OCI-LY3 (cell line): ENCODE data around the gene RUFY3.

Experiments used
- H2AFZ ChIP-seq: fragments of 200-600, 300-600 bp; shearing (Covaris generic); 2 replicates; pipeline ENCODE4 v1.6.0; 2014; ENCODE audit warnings: antibody characterized with exemption, low read depth, low read length
- H3K27ac ChIP-seq: fragments of 200-600, 300-600 bp; sonication (generic); 2 replicates; pipeline ENCODE4 v1.5.1; 2014; ENCODE audit warnings: mild to moderate bottlenecking, low read length, moderate library complexity, mixed read lengths
- H3K27me3 ChIP-seq: fragments of 200-600, 300-600 bp; sonication (generic); 2 replicates; pipeline ENCODE4 v1.6.1; 2014; ENCODE audit warnings: low read depth, low read length, mixed read lengths
- H3K36me3 ChIP-seq: fragments of 200-600, 300-600 bp; sonication (generic); replicated peaks from 2 replicates; pipeline ENCODE3; 2014; ENCODE audit warnings: low read depth, low read length, mixed read lengths
- H3K4me1 ChIP-seq: fragments of 300-600, 200-600 bp; sonication (generic); 2 replicates; pipeline ENCODE4 v1.6.1; 2014; ENCODE audit warnings: low read length, mixed read lengths
- H3K4me2 ChIP-seq: fragments of 200-600, 300-600 bp; sonication (generic); 2 replicates; pipeline ENCODE4 v1.6.1; 2014; ENCODE audit warnings: low read length, mixed read lengths
- H3K4me3 ChIP-seq: fragments of 300-600, 200-600 bp; sonication (generic); 2 replicates; pipeline ENCODE4 v1.5.1; 2014; ENCODE audit warnings: antibody characterized with exemption, mild to moderate bottlenecking, low read length, moderate library complexity
- H3K79me2 ChIP-seq: fragments of 300-600, 200-600 bp; shearing (Covaris generic); 2 replicates; pipeline ENCODE4 v1.6.1; 2014; ENCODE audit warnings: mild to moderate bottlenecking, low read length, mixed read lengths
- H3K9ac ChIP-seq: fragments of 300-600, 200-600 bp; shearing (Covaris generic); 2 replicates; pipeline ENCODE4 v1.6.0; 2014; ENCODE audit warnings: mild to moderate bottlenecking, low read length, moderate library complexity
- H3K9me3 ChIP-seq: fragments of 200-600, 300-600 bp; shearing (Covaris generic); 2 replicates; pipeline ENCODE4 v1.6.1; 2014; ENCODE audit warnings: low read length, mixed read lengths; ENCODE audit not compliant: insufficient read depth
- H4K20me1 ChIP-seq: fragments of 200-600, 300-600 bp; sonication (generic); 2 replicates; pipeline ENCODE4 v1.6.1; 2016; ENCODE audit warnings: low read length, mixed read lengths; ENCODE audit not compliant: insufficient read depth
- EZH2phosphoT487 ChIP-seq: fragments of 200-600 bp; shearing (Covaris generic); IDR thresholded peaks from 2 replicates; pipeline ENCODE4 v1.6.1; 2018; ENCODE audit warnings: antibody characterized with exemption, mixed run types, low read depth
- TF ChIP-seq, protein P1 (sequence below): fragments of 200-600, 300-600 bp; sonication (generic); IDR thresholded peaks from 2 replicates; pipeline ENCODE4 v1.5.1; 2014; ENCODE audit warnings: antibody characterized with exemption, low read length, low read depth

Gene RUFY3

DNA sequence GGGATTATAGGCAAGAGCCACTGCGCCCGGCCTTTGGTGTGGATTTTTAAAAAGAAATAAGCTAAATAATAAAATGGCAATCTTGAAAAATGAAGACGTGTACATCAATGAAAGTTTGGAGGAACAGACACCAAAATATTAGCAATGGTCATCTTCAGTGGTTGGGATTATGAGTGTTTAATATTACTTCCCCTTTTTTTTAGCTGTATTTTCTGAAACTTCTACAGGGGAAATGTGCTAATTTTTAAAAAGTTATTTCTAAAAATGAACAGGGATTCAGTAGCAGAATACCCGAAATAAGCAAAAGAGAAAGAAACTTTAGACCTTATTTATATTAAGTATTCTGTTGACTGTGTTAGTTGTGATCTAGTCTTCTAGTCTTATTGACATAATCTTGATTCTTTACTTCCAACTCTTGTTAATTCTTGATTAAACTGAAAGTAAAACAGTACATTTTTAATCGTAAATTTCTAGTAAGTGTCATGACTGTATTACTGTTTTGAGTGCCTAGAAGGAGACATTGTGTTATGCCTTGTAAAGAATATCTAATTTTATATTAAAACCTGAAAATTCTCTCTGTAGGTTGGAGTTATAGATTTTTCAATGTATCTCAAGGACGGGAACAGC is 51.3 kb downstream of the RUFY3 start:
- no peak for TF ChIP-seq EZH2phosphoT487
- TF ChIP-seq, protein P1, sequence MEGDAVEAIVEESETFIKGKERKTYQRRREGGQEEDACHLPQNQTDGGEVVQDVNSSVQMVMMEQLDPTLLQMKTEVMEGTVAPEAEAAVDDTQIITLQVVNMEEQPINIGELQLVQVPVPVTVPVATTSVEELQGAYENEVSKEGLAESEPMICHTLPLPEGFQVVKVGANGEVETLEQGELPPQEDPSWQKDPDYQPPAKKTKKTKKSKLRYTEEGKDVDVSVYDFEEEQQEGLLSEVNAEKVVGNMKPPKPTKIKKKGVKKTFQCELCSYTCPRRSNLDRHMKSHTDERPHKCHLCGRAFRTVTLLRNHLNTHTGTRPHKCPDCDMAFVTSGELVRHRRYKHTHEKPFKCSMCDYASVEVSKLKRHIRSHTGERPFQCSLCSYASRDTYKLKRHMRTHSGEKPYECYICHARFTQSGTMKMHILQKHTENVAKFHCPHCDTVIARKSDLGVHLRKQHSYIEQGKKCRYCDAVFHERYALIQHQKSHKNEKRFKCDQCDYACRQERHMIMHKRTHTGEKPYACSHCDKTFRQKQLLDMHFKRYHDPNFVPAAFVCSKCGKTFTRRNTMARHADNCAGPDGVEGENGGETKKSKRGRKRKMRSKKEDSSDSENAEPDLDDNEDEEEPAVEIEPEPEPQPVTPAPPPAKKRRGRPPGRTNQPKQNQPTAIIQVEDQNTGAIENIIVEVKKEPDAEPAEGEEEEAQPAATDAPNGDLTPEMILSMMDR = no peak
- no peaks in the 10 kb centered on the region for H3K9me3 ChIP-seq
- peaks cover 4% of the 10 kb centered on the region for H3K36me3 ChIP-seq
- H3K27me3 ChIP-seq = no peaks in the 10 kb centered on the region
- H4K20me1 ChIP-seq = no peaks in the 10 kb centered on the region
- peaks cover 17% of the 10 kb centered on the region for H3K4me1 ChIP-seq
- H3K9ac ChIP-seq = peak overlapping the region; percentile 58
- peak overlapping the region; percentile 71 for H3K4me2 ChIP-seq
- H3K79me2 ChIP-seq = no peaks in the 10 kb centered on the region
- H2AFZ ChIP-seq = peak overlapping the region; percentile 25
- peak overlapping the region; percentile 76 for H3K27ac ChIP-seq
- H3K4me3 ChIP-seq = peak overlapping the region; percentile 66

DNA sequence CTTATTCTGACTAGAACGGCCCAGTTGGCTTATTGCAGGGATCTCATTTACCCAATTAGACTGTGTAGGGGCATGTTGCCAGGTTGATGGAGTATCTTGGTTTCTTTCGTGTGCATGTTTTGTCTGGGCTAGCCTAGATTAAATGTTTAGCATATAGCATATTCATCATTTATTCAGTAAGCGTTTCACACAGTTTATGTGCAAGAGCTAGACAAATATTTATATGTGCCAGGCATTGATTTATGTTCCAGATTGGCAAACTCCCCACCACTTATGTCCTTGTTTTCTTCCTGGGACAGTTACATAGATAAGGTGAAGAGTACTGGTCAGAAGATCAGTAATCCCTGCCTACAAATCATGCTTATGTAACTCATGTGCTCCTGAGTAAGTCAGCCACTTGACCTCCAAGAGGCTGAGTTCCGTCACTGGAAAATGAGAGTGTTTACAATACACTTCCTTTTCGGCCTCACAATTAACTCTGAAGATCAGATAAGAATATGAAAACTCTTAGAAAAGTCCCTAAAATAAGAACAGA is 57.2 kb downstream of the RUFY3 start:
- no peaks in the 10 kb centered on the region for H3K27me3 ChIP-seq
- TF ChIP-seq, protein P1 = no peak
- no peak for TF ChIP-seq EZH2phosphoT487
- H3K4me1 ChIP-seq = peaks cover 2% of the 10 kb centered on the region
- H3K4me3 ChIP-seq = no peak overlapping the region
- H2AFZ ChIP-seq = no peak overlapping the region
- H3K27ac ChIP-seq = no peak overlapping the region
- no peak overlapping the region for H3K9ac ChIP-seq
- no peak overlapping the region for H3K4me2 ChIP-seq
- peaks cover 2% of the 10 kb centered on the region for H3K36me3 ChIP-seq
- H3K9me3 ChIP-seq = no peaks in the 10 kb centered on the region
- H4K20me1 ChIP-seq = no peaks in the 10 kb centered on the region
- H3K79me2 ChIP-seq = no peaks in the 10 kb centered on the region

DNA sequence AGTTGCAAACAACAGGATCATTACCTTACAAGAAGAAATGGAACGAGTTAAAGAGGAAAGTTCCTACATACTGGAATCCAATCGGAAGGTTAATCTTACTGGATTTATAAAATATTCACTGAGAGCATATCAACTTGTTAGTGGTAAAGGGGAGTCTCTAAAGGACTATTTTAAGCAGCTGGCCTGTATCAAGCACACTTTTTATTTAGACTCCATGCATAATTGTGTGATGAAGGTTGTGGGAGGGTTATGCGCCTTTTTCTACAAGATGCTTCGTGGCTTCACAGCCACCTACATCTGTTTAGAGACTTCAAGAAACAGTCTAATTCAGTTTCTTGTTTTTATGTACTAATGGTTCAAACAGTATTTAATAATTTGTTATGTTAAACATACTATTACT is 61.3 kb downstream of the RUFY3 start:
- Histone ChIP-seq H3K36me3 (peaks cover 6% of the 10 kb centered on the region), H3K27me3 (no peaks in the 10 kb centered on the region), H3K4me3 (no peak overlapping the region), H3K4me2 (no peak overlapping the region), H3K9ac (no peak overlapping the region), H3K79me2 (no peaks in the 10 kb centered on the region), H4K20me1 (no peaks in the 10 kb centered on the region), H3K9me3 (no peaks in the 10 kb centered on the region), H3K27ac (no peak overlapping the region), H3K4me1 (no peaks in the 10 kb centered on the region), H2AFZ (no peak overlapping the region)
- TF ChIP-seq, protein P1 = no peak
- TF ChIP-seq EZH2phosphoT487 = no peak

DNA sequence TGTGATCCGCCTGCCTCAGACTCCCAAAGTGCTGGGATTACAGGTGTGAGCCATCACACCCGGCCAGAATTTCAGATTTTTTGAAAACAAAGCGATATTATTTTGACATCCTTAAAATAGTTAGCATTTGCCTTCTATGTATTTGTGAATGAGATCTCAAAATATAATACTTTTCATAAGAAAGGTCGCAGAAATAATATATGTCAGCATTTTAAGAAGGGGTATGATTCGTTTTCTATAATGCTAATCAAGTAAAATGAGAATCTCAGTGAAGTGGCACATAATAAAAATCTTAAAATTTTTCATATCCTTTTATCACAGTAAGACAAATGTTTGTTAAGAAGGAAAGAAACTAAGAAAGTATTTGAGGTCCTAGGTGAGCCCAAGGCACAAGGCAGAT is 65.7 kb downstream of the RUFY3 start:
- Histone ChIP-seq H2AFZ (no peak overlapping the region), H3K9ac (no peak overlapping the region), H3K9me3 (no peaks in the 10 kb centered on the region), H3K36me3 (peaks cover 11% of the 10 kb centered on the region), H3K27me3 (no peaks in the 10 kb centered on the region), H3K79me2 (no peaks in the 10 kb centered on the region), H3K4me3 (no peak overlapping the region), H3K4me2 (no peak overlapping the region), H3K27ac (no peak overlapping the region), H4K20me1 (no peaks in the 10 kb centered on the region), H3K4me1 (no peaks in the 10 kb centered on the region)
- no peak for TF ChIP-seq EZH2phosphoT487
- TF ChIP-seq, protein P1 = no peak
